MG63 (cell line): ENCODE data around the gene KIF4A. TPM values are rescaled to one million over a fixed set of nuclear protein-coding genes. Genes with fewer than 3 reads are reported as not detected.

ENCODE experiments used
- total RNA-seq: library from RNA; depleted of rRNA; stranded (reverse); fragments of >200 nt; shearing (Covaris generic); gene quantifications from 2 replicates; pipeline ENCODE4 v1.2.3, GENCODE V29; 2014; ENCODE audit warnings: low replicate concordance; rRNA removed

KIF4A gene
- total RNA-seq, 1 experiment from 2014 or later = 26.6 TPM

Other genes with a start within 250 kb of the KIF4A start
- gene AWAT2, start 240.2 kb upstream of the KIF4A start, total RNA-seq = not detected in 2 replicates
- not detected in 2 replicates for gene OTUD6A, start 227.6 kb upstream of the KIF4A start, total RNA-seq
- gene IGBP1, start 156.7 kb upstream of the KIF4A start, total RNA-seq = 55.2 and 59.5 TPM in 2 replicates
- gene DGAT2L6, start 112.6 kb upstream of the KIF4A start, total RNA-seq = not detected in 2 replicates
- not detected in 2 replicates for gene AWAT1, start 55.4 kb upstream of the KIF4A start, total RNA-seq
- not detected in 2 replicates for gene P2RY4, start 29.9 kb upstream of the KIF4A start, total RNA-seq
- not detected in 2 replicates for gene ARR3, start 21.8 kb upstream of the KIF4A start, total RNA-seq
- gene RAB41, start 7.9 kb upstream of the KIF4A start, total RNA-seq = not detected in 2 replicates
- 80.6 and 82.4 TPM in 2 replicates for gene PDZD11, start 177 bp upstream of the KIF4A start, total RNA-seq
- 0.43 TPM in 1 of 2 replicates, not detected in the other for gene GDPD2, start 133.2 kb downstream of the KIF4A start, total RNA-seq
- gene DLG3, start 154.7 kb downstream of the KIF4A start, total RNA-seq = 1.5 and 1.9 TPM in 2 replicates